Smooth muscle cell (in vitro differentiated cells): ENCODE measurements around the gene CYB5R4. TPM values are rescaled to one million over a fixed set of nuclear protein-coding genes. Genes with fewer than 3 reads are reported as not detected.
"Not testable (repeated sequence)": the region's sequence is repeated elsewhere in the genome, so short reads cannot be mapped to it uniquely, and the experiment has no call there.

Source experiments
- DNase-seq: peaks from one replicate; lab custom pipeline; 2025; ENCODE audit not compliant: unreplicated experiment; lab: John Stamatoyannopoulos, UW
- H2AFZ ChIP-seq: fragments of 200-600 bp; sonication (generic); 2 replicates; pipeline ENCODE4 v1.6.0; 2016; ENCODE audit warnings: antibody characterized with exemption, low read depth, mild to moderate bottlenecking
- H3F3A ChIP-seq: fragments of 200-600 bp; sonication (generic); 2 replicates; pipeline ENCODE4 v1.6.0; 2017; ENCODE audit warnings: antibody characterized with exemption, low read depth
- H3K27ac ChIP-seq: fragments of 200-600 bp; sonication (generic); 2 replicates; pipeline ENCODE4 v1.5.1; 2016; ENCODE audit warnings: low read depth, mild to moderate bottlenecking
- H3K27me3 ChIP-seq: fragments of 200-600 bp; sonication (generic); 2 replicates; pipeline ENCODE4 v1.6.1; 2016; ENCODE audit warnings: low read depth, mild to moderate bottlenecking
- H3K36me3 ChIP-seq: fragments of 200-600 bp; sonication (generic); 2 replicates; pipeline ENCODE4 v1.5.1; 2016; ENCODE audit warnings: low read depth
- H3K4me1 ChIP-seq: fragments of 200-600 bp; sonication (generic); 2 replicates; pipeline ENCODE4 v1.5.1; 2016; ENCODE audit warnings: low read depth
- H3K4me2 ChIP-seq: fragments of 200-600 bp; sonication (generic); 2 replicates; pipeline ENCODE4 v1.6.0; 2016; ENCODE audit warnings: mild to moderate bottlenecking
- H3K4me3 ChIP-seq: fragments of 200-600 bp; sonication (generic); 2 replicates; pipeline ENCODE4 v1.5.1; 2016; ENCODE audit warnings: mild to moderate bottlenecking
- H3K79me2 ChIP-seq: fragments of 200-600 bp; sonication (generic); 2 replicates; pipeline ENCODE4 v1.6.0; 2016; ENCODE audit warnings: low read depth, mild to moderate bottlenecking
- H3K9ac ChIP-seq: fragments of 200-600 bp; sonication (generic); 2 replicates; pipeline ENCODE4 v1.6.0; 2016; ENCODE audit warnings: low read depth
- H3K9me3 ChIP-seq: fragments of 200-600 bp; sonication (generic); replicated peaks from 2 replicates; pipeline ENCODE4 v1.5.1; 2016; ENCODE audit warnings: low read depth
- H4K20me1 ChIP-seq: fragments of 200-600 bp; sonication (generic); 2 replicates; pipeline ENCODE4 v1.6.0; 2016; ENCODE audit warnings: low read depth
- WGBS: methylation state at CpG from one replicate; pipeline ENCODE4 v1.1.7; 2016; ENCODE audit warnings: low lambda C conversion rate; 5-methylcytosine and 5-hydroxymethylcytosine counted together
- polyA plus RNA-seq: library from polyadenylated mRNA; unstranded; fragments of >200 nt; fragmentation: Nextera tagmentation; extraction: Ambion mirVana; gene quantifications from 2 replicates; pipeline ENCODE4 v1.2.1, GENCODE V29; 2016
- total RNA-seq: library from RNA; depleted of rRNA; stranded (reverse); fragments of >200 nt; gene quantifications from 2 replicates; pipeline ENCODE4 v1.2.3, GENCODE V29; 2014
- TF ChIP-seq, protein P1 (sequence below): fragments of 200-600 bp; sonication (generic); IDR thresholded peaks from 2 replicates; pipeline ENCODE4 v1.5.1; 2017; ENCODE audit warnings: borderline replicate concordance, mild to moderate bottlenecking, antibody characterized with exemption; ENCODE audit not compliant: insufficient read depth, poor library complexity, severe bottlenecking

Gene CYB5R4
- total and polyA plus RNA-seq, 2 experiments from 2014 or later, result 5.8 to 9.5 TPM

DNA sequence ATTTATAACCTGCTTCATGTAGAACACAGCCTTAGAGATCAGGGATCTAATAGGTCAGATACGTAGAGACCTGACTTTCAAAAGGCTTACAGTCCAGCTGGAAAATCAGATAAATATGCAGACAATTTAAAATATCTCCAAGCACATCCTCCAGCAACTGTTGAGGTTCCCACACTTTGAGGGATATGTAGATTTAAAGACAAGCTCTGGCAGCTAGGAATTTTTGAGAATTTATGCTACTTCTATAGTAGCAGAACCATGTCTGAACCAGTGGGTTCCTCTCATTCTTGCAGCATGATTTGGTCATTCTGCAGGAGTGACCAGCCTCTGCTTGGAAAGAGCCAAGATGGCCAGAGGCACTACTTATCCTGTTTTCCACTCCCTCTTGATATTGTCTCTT, 60.5 kb downstream of the CYB5R4 start:
- DNase-seq, result no peak
- no peak overlapping the region for H2AFZ ChIP-seq
- 69% methylated on average over 1 of the region's 1 CpG for WGBS
- no peak overlapping the region for H3K9ac ChIP-seq
- H3K36me3 ChIP-seq, result no peaks in the 10 kb centered on the region
- no peaks in the 10 kb centered on the region for H3K9me3 ChIP-seq
- no peaks in the 10 kb centered on the region for H3K79me2 ChIP-seq
- H4K20me1 ChIP-seq, result peaks cover 3% of the 10 kb centered on the region
- H3K4me2 ChIP-seq, result no peak overlapping the region
- H3K4me3 ChIP-seq, result no peak overlapping the region
- TF ChIP-seq, protein P1, sequence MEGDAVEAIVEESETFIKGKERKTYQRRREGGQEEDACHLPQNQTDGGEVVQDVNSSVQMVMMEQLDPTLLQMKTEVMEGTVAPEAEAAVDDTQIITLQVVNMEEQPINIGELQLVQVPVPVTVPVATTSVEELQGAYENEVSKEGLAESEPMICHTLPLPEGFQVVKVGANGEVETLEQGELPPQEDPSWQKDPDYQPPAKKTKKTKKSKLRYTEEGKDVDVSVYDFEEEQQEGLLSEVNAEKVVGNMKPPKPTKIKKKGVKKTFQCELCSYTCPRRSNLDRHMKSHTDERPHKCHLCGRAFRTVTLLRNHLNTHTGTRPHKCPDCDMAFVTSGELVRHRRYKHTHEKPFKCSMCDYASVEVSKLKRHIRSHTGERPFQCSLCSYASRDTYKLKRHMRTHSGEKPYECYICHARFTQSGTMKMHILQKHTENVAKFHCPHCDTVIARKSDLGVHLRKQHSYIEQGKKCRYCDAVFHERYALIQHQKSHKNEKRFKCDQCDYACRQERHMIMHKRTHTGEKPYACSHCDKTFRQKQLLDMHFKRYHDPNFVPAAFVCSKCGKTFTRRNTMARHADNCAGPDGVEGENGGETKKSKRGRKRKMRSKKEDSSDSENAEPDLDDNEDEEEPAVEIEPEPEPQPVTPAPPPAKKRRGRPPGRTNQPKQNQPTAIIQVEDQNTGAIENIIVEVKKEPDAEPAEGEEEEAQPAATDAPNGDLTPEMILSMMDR, result no peak
- no peaks in the 10 kb centered on the region for H3K27me3 ChIP-seq
- peaks cover 9% of the 10 kb centered on the region for H3K4me1 ChIP-seq
- no peaks in the 10 kb centered on the region for H3F3A ChIP-seq
- peak overlapping the region; percentile 0 for H3K27ac ChIP-seq

DNA sequence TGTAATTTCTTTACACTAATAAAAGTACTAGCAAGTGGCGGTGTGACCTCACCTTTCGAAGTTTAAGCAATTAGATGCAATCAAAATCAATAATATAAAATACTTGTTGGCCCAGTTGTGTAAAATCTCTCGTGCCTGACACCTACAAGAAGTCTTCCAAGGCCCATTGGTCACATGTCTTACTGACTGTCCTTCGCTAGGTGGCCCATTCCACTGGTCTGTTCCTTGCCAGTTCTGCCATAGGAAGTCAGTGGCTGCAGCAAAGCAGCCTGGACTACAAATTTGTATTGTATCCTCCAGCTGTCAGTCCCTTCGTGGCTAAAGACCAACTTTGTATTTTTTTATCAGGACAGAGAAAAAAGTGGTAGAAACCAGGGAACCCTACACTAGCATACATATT, 61.8 kb downstream of the CYB5R4 start:
- TF ChIP-seq, protein P1, result no peak
- no peak overlapping the region for H3K27ac ChIP-seq
- H3K9me3 ChIP-seq, result no peaks in the 10 kb centered on the region
- H3K4me3 ChIP-seq, result no peak overlapping the region
- peaks cover 5% of the 10 kb centered on the region for H3K4me1 ChIP-seq
- H3F3A ChIP-seq, result no peaks in the 10 kb centered on the region
- no peaks in the 10 kb centered on the region for H3K27me3 ChIP-seq
- WGBS, result 89% methylated on average over 5 of the region's 5 CpGs
- H3K9ac ChIP-seq, result no peak overlapping the region
- no peak for DNase-seq
- H4K20me1 ChIP-seq, result no peaks in the 10 kb centered on the region
- no peaks in the 10 kb centered on the region for H3K79me2 ChIP-seq
- H3K36me3 ChIP-seq, result no peaks in the 10 kb centered on the region
- H3K4me2 ChIP-seq, result no peak overlapping the region
- H2AFZ ChIP-seq, result no peak overlapping the region

DNA sequence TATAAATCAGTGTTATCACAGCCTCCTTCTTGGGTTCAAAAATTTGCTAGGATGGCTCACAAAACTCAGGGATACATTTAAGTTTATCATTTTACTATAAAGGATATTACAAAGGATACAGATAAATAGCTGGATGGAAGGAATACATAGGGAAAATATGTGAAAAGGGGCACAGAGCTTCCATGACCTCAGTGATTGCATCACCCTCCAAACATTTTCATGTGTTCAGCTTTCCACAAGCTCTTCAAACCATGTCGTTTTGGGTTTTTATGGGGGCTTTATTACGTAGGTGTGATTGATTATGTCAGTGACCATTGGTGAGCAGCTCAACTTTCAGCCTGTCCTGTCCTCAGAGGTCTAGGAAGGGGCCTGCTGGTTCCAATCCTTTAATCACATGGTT, 68.0 kb downstream of the CYB5R4 start:
- no peak overlapping the region for H3K4me2 ChIP-seq
- WGBS, result 32% methylated on average over 2 of the region's 2 CpGs
- no peak for DNase-seq

DNA sequence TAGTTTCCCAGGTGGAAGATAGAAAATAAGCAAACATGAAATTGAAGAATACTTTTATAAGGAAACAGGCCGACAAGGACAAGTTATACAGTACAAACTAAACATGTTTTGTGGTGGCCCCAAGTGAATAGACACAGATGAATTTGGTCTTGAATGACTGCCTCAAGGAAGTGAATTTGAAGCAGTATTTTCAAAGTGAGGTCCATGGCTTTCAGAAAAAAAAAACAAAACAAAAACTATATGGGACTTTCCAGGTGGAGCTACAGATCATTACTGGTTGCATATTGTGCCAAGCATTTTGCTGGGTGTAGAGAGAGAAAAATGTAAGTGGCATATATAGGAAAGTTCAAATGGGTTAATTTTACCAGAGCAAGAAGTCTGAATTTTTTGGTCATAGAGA, 68.8 kb downstream of the CYB5R4 start:
- Histone ChIP-seq H3K9ac (no peak overlapping the region), H3K27me3 (no peaks in the 10 kb centered on the region), H2AFZ (no peak overlapping the region), H3K27ac (no peak overlapping the region), H3K4me2 (no peak overlapping the region), H3K4me1 (no peaks in the 10 kb centered on the region), H3F3A (no peaks in the 10 kb centered on the region), H3K4me3 (no peak overlapping the region), H4K20me1 (no peaks in the 10 kb centered on the region), H3K36me3 (no peaks in the 10 kb centered on the region), H3K9me3 (no peaks in the 10 kb centered on the region), H3K79me2 (no peaks in the 10 kb centered on the region)
- no peak for DNase-seq
- WGBS, result 96% methylated on average over 1 of the region's 1 CpG
- TF ChIP-seq, protein P1, result no peak

More for the DNA sequence above, 68.0 kb downstream of the CYB5R4 start:
- H4K20me1 ChIP-seq, result no peaks in the 10 kb centered on the region
- no peaks in the 10 kb centered on the region for H3K27me3 ChIP-seq
- no peak overlapping the region for H3K27ac ChIP-seq
- H3F3A ChIP-seq, result no peaks in the 10 kb centered on the region
- TF ChIP-seq, protein P1, result no peak
- H3K4me3 ChIP-seq, result no peak overlapping the region
- no peaks in the 10 kb centered on the region for H3K79me2 ChIP-seq
- no peaks in the 10 kb centered on the region for H3K36me3 ChIP-seq
- no peak overlapping the region for H3K9ac ChIP-seq
- no peaks in the 10 kb centered on the region for H3K4me1 ChIP-seq
- H3K9me3 ChIP-seq, result no peaks in the 10 kb centered on the region
- no peak overlapping the region for H2AFZ ChIP-seq

DNA sequence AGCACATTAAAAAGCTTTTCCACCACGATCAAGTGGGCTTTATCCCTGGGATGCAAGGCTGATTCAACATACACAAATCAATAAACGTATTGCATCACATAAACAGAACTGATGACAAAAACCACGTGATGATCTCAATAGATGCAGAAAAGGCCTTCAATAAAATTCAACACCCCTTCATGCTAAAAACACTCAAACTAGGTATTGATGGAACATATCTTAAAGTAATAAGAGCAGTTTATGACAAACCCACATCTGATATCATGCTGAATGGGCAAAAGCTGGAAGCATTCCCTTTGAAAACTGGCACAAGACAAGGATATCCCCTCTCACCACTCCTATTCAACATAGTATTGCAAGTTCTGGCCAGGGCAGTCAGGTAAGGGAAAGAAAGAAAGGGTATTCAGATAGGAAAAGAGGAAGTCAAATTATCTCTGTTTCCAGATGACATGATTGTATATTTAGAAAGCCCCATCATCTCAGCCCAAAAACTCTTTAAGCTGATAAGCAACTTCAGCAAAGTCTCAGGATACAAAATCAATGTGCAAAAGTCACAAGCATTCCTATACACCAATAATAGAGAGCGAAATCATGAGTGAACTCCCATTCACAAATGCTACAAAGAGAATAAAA, 86.8 kb downstream of the CYB5R4 start:
- not testable (repeated sequence) for H3K79me2 ChIP-seq, H3K4me2 ChIP-seq, H2AFZ ChIP-seq, H3K4me1 ChIP-seq, H3K4me3 ChIP-seq, H4K20me1 ChIP-seq, H3K9ac ChIP-seq, DNase-seq, H3K27ac ChIP-seq, H3F3A ChIP-seq, H3K9me3 ChIP-seq, H3K27me3 ChIP-seq, H3K36me3 ChIP-seq
- WGBS, result 94% methylated on average over 4 of the region's 4 CpGs

DNA sequence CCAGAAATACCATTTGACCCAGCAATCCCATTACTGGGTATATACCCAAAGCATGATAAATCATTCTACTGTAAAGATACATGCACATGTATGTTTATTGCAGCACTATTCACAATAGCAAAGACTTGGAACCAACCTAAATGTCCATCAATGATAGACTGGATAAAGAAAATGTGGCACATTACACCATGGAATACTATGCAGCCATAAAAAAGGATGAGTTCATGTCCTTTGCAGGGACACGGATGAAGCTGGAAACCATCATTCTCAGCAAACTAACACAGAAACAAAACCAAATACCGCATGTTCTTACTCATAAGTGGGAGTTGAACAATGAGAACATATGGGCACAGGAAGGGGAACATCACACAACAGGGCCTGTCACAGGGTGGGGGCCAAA, 88.5 kb downstream of the CYB5R4 start:
- H3F3A ChIP-seq, H3K9me3 ChIP-seq, DNase-seq, H3K9ac ChIP-seq, H3K4me3 ChIP-seq, H3K4me1 ChIP-seq, H3K27ac ChIP-seq, H3K36me3 ChIP-seq, H3K27me3 ChIP-seq, H3K4me2 ChIP-seq, H2AFZ ChIP-seq, H3K79me2 ChIP-seq, H4K20me1 ChIP-seq: not testable (repeated sequence)
- 95% methylated on average over 2 of the region's 2 CpGs for WGBS
